Suprapubic skin (tissue), 3 donors: ENCODE results near the gene NDUFAF4.

Source experiments
- POLR2A ChIP-seq, 2 donors: fragments of 450-650 bp; IDR thresholded peaks; one replicate each; pipeline ENCODE4 v1.6.1; 2017; ENCODE audit warnings: antibody characterized with exemption in 2 of 2, mild to moderate bottlenecking in 2 of 2, moderate library complexity in 2 of 2
- TF ChIP-seq, protein P1 (sequence below), 2 donors: fragments of 200-600 bp in 1 of 2; fragments of 450-650 bp in 1 of 2; sonication (generic) in 1 of 2; IDR thresholded peaks; one replicate each; pipeline ENCODE4 v1.5.1; 2016 to 2019; ENCODE audit warnings: antibody characterized with exemption in 2 of 2, mild to moderate bottlenecking in 1 of 2, moderate library complexity in 1 of 2

DNA sequence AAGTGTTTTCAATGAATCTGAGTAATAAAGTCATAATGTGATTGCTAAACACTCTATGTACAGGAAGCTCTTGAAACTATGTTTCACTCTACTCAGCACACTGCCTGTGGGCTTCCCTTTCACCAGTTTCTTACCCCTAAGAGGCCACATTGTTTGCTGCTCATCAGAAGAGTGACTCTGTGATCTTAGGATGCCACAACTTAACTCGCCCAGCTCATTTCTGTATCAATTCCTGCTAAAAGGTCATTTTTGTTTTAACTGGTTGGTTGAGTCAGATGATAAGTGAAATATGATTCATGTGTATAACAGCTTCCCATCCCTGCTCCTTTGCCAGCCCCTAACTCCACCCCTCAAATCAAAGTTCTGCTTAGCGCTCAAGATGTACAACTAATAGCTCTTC, 9.8 kb upstream of the NDUFAF4 start:
- TF ChIP-seq, protein P1, sequence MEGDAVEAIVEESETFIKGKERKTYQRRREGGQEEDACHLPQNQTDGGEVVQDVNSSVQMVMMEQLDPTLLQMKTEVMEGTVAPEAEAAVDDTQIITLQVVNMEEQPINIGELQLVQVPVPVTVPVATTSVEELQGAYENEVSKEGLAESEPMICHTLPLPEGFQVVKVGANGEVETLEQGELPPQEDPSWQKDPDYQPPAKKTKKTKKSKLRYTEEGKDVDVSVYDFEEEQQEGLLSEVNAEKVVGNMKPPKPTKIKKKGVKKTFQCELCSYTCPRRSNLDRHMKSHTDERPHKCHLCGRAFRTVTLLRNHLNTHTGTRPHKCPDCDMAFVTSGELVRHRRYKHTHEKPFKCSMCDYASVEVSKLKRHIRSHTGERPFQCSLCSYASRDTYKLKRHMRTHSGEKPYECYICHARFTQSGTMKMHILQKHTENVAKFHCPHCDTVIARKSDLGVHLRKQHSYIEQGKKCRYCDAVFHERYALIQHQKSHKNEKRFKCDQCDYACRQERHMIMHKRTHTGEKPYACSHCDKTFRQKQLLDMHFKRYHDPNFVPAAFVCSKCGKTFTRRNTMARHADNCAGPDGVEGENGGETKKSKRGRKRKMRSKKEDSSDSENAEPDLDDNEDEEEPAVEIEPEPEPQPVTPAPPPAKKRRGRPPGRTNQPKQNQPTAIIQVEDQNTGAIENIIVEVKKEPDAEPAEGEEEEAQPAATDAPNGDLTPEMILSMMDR (IDR thresholded peaks at IDR 0.05), result no peak
- no peak for TF ChIP-seq POLR2A (IDR thresholded peaks at IDR 0.05)
